ENCODE data around the gene MARCO. TPM values are rescaled to one million over a fixed set of nuclear protein-coding genes. Genes with fewer than 3 reads are reported as not detected.

Gene MARCO
- total and polyA plus RNA-seq, 10 of the 15 experiments (the other 5 are each of a cell fraction or from before 2014, with no cell fraction given), result 0.13 to 0.67 (median 0.32) TPM; not detected in 5

DNA sequence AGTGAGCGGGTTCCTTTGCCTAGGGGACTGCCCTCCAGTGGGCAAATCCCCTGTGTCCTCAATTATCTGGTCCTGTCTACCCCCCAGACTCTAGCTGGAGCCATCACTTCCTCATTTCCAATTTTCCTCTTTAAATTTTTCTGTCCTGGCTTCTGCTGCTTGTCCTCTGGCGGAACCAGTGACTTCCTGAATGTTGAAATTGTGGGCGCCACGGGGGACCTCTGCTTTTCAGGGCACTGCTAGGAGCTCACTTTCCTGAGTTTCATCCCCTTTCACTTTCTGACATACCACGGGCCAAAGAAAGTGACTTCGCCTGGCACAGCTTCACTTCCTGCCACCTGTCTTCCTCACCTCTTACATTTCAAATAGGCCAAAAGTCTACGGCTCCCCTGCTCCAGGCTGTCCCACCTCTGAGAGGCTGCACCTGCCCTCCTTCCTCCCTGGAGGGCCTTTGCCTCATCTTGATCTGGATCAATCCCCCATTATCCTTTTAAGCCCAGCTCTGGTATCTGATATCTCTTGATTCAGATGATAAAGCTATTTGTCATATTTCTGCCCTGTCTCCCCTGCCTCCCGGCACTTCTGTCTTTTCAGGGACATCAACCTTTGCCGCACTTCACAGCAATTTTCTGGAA, 1.4 kb upstream of the MARCO start:
- no peak overlapping the region for H3K9ac ChIP-seq (ENCODE audit: control insufficient read depth, insufficient read depth, low read length)
- RAD21 ChIA-PET (ENCODE audit: unreplicated experiment), result no interaction called here
- H3K79me2 ChIP-seq (ENCODE audit: control insufficient read depth, insufficient read depth, low read length), result no peaks in the 10 kb centered on the region
- no peak overlapping the region for H3K4me2 ChIP-seq (ENCODE audit: control insufficient read depth, insufficient read depth)
- no peaks in the 10 kb centered on the region for H3K4me1 ChIP-seq (ENCODE audit: control insufficient read depth, insufficient read depth, low read length)
- WGBS (ENCODE audit: insufficient coverage, insufficient replicate concordance, low lambda C conversion rate, missing lambda C conversion rate), result 5% methylated on average over 9 of the region's 9 CpGs
- FAIRE-seq, result no peak
- POLR2A ChIA-PET, result no interaction called here
- no peaks in the 10 kb centered on the region for H3K36me3 ChIP-seq (ENCODE audit: control insufficient read depth in 2 of 2, insufficient read depth in 2 of 2, low read length in 1 of 2)
- in situ Hi-C loops (cut with MboI), result no loop called here
- no peaks in the 10 kb centered on the region for H3K9me3 ChIP-seq (replicated peaks; ENCODE audit: control insufficient read depth, insufficient read depth, low read length)
- TF ChIP-seq MXI1 (IDR thresholded peaks at IDR 0.05; ENCODE audit: low read depth, low read length) (no peak), RUNX3 (IDR thresholded peaks at IDR 0.05; ENCODE audit: low read length) (no peak), HCFC1 (IDR thresholded peaks at IDR 0.05; ENCODE audit: low read length) (no peak), SREBF2 (IDR thresholded peaks at IDR 0.05; ENCODE audit: low read length) (no peak), YY1 (IDR thresholded peaks at IDR 0.05; ENCODE audit: low read depth, low read length) (no peak), CREB1 (IDR thresholded peaks at IDR 0.05; ENCODE audit: low read depth) (no peak), GATAD2B (conservative IDR thresholded peaks at IDR 0.05; ENCODE audit: low read depth) (no peak), ASH2L (IDR thresholded peaks at IDR 0.05; ENCODE audit: borderline replicate concordance, low read depth) (no peak), ZNF207 (IDR thresholded peaks at IDR 0.05; ENCODE audit: borderline replicate concordance) (no peak), SUPT20H (IDR thresholded peaks at IDR 0.05; ENCODE audit: borderline replicate concordance, control insufficient read depth, low read depth, low read length) (no peak), RELA (IDR thresholded peaks at IDR 0.05; ENCODE audit: borderline replicate concordance, partially characterized antibody) (no peak), NR2F1 (conservative IDR thresholded peaks at IDR 0.05) (no peak), MYC (IDR thresholded peaks at IDR 0.05; ENCODE audit: insufficient read depth, insufficient read length, insufficient replicate concordance, low read length, severe bottlenecking) (no peak), HDGF (IDR thresholded peaks at IDR 0.05) (no peak), YBX1 (IDR thresholded peaks at IDR 0.05) (no peak)
- TF ChIP-seq, protein P1, sequence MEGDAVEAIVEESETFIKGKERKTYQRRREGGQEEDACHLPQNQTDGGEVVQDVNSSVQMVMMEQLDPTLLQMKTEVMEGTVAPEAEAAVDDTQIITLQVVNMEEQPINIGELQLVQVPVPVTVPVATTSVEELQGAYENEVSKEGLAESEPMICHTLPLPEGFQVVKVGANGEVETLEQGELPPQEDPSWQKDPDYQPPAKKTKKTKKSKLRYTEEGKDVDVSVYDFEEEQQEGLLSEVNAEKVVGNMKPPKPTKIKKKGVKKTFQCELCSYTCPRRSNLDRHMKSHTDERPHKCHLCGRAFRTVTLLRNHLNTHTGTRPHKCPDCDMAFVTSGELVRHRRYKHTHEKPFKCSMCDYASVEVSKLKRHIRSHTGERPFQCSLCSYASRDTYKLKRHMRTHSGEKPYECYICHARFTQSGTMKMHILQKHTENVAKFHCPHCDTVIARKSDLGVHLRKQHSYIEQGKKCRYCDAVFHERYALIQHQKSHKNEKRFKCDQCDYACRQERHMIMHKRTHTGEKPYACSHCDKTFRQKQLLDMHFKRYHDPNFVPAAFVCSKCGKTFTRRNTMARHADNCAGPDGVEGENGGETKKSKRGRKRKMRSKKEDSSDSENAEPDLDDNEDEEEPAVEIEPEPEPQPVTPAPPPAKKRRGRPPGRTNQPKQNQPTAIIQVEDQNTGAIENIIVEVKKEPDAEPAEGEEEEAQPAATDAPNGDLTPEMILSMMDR (IDR thresholded peaks at IDR 0.05 in 2 of 3, conservative IDR thresholded peaks at IDR 0.05 in 1 of 3; ENCODE audit: control insufficient read depth in 2 of 3, extremely low read depth in 1 of 3, insufficient read depth in 1 of 3, low read depth in 3 of 3, low read length in 3 of 3), result no peak
- TF ChIP-seq, protein P2, sequence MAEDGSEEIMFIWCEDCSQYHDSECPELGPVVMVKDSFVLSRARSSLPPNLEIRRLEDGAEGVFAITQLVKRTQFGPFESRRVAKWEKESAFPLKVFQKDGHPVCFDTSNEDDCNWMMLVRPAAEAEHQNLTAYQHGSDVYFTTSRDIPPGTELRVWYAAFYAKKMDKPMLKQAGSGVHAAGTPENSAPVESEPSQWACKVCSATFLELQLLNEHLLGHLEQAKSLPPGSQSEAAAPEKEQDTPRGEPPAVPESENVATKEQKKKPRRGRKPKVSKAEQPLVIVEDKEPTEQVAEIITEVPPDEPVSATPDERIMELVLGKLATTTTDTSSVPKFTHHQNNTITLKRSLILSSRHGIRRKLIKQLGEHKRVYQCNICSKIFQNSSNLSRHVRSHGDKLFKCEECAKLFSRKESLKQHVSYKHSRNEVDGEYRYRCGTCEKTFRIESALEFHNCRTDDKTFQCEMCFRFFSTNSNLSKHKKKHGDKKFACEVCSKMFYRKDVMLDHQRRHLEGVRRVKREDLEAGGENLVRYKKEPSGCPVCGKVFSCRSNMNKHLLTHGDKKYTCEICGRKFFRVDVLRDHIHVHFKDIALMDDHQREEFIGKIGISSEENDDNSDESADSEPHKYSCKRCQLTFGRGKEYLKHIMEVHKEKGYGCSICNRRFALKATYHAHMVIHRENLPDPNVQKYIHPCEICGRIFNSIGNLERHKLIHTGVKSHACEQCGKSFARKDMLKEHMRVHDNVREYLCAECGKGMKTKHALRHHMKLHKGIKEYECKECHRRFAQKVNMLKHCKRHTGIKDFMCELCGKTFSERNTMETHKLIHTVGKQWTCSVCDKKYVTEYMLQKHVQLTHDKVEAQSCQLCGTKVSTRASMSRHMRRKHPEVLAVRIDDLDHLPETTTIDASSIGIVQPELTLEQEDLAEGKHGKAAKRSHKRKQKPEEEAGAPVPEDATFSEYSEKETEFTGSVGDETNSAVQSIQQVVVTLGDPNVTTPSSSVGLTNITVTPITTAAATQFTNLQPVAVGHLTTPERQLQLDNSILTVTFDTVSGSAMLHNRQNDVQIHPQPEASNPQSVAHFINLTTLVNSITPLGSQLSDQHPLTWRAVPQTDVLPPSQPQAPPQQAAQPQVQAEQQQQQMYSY (CRISPR knock-in tag; IDR thresholded peaks at IDR 0.05), result no peak
- TF ChIP-seq, protein P3, sequence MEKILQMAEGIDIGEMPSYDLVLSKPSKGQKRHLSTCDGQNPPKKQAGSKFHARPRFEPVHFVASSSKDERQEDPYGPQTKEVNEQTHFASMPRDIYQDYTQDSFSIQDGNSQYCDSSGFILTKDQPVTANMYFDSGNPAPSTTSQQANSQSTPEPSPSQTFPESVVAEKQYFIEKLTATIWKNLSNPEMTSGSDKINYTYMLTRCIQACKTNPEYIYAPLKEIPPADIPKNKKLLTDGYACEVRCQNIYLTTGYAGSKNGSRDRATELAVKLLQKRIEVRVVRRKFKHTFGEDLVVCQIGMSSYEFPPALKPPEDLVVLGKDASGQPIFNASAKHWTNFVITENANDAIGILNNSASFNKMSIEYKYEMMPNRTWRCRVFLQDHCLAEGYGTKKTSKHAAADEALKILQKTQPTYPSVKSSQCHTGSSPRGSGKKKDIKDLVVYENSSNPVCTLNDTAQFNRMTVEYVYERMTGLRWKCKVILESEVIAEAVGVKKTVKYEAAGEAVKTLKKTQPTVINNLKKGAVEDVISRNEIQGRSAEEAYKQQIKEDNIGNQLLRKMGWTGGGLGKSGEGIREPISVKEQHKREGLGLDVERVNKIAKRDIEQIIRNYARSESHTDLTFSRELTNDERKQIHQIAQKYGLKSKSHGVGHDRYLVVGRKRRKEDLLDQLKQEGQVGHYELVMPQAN (conservative IDR thresholded peaks at IDR 0.05), result no peak
- peaks cover 0 to 4% of the 10 kb centered on the region in 2 experiments; a peak in 1 of 4 replicates for H3K27me3 ChIP-seq (replicated peaks in 1 of 2; ENCODE audit: control insufficient read depth in 2 of 2, insufficient read depth in 2 of 2, low read length in 1 of 2)
- no peaks in the 10 kb centered on the region for H4K20me1 ChIP-seq (ENCODE audit: control insufficient read depth, insufficient read depth)
- intact Hi-C loops (cut with micrococcal nuclease; ENCODE audit: unreplicated experiment), result no loop called here
- no peak overlapping the region for H3K4me3 ChIP-seq
- no peak overlapping the region for H3K27ac ChIP-seq (ENCODE audit: control insufficient read depth, insufficient read depth)
- no peak overlapping the region for H2AFZ ChIP-seq (ENCODE audit: control insufficient read depth, low read depth, low read length)
- ATAC-seq, result no peak
- CTCF ChIA-PET, result no interaction called here
- SMC1A ChIA-PET (ENCODE audit: uncharacterized antibody, unreplicated experiment), result interaction anchor here (0.8 to 0.9 kb wide), 2 partner anchors 49 to 68 kb away, joined by 3 to 4 read pairs; no protein-coding TSS in a partner anchor
- DNase-seq (ENCODE audit: low read depth, low spot score), result no peak
- BruUV-seq (replicated peaks), result no TSS peak
